ENCODE measurements around the gene SORL1.

Gene SORL1

GRCh38 chr11:121670266-121670665 is 218.2 kb downstream of the SORL1 start:
- no peak for ATAC-seq
- no peak overlapping the region for H3K27ac Mint-ChIP-seq
- H3K9me3 Mint-ChIP-seq = no peaks in the 10 kb centered on the region
- no peaks in the 10 kb centered on the region for H3K27me3 Mint-ChIP-seq
- no peak for DNase-seq
- no peaks in the 10 kb centered on the region for H3K4me1 Mint-ChIP-seq
- no peak overlapping the region for H3K4me3 Mint-ChIP-seq

DNA sequence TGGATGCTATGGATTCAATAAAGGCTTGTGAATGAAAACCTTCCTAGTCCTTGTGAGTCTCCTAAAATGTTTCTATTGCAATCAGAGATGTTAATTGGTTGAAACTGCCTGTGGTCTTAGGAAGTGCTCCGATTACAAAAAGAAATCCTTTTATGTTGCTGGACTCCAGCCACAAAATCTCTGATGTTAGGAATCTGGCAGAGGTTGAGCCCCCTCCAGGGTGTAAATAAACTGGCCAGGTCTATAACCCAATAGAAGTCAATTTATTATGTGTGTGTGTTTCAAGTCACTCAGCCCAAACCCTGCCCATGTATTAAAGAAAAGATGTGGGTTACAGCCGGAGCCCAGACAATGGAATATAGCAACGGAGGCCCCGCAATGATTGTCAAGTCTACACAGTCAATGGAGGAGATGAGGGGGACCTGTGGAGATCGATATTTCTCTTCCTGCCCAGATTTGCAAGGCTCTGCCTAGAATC is 218.7 kb downstream of the SORL1 start:
- Mint-ChIP-seq H3K9me3 (no peaks in the 10 kb centered on the region), H3K4me3 (no peak overlapping the region), H3K27ac (no peak overlapping the region), H3K27me3 (no peaks in the 10 kb centered on the region), H3K4me1 (no peaks in the 10 kb centered on the region)
- ATAC-seq (no peak), DNase-seq (no peak)

DNA sequence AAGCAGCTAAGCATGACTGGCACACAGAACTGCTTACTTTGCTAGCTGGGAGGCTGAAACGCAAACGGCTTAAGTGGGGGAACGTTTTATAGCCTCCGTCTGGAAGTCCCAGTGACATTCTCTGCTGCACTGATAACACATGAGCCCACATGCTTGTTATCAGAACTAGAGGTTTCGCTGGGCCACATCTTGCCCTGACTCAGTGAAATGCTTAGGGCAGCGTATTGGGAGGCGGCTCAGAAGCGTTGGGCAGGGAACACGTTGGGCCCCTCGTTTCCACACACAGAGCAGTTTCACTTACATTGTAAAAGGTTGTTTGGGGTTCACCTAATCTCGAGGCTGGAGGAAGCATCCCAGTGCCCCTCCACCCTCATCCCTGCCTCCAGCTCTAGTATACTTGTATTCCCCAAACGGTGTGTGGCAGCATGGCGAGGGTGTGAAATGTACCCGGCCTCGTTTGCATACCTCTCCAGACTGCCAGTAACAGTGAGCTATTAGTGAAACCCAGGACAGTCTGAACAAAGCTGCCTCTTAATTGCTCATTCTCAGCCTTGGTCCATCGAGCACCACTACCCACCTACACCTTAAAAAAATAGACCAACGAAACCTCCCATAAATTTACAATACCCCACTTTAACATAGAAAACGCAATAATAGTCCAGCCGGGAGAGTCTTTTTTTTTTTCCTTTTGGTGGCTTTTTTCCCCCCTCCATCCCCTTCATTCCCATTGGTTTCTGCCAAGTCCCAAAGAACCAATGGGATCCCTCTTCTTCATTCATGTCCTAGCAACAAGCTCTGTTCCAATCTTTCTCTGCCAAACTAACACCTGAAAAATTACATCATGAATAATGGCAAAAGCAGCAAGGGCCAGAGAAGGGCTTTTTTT is 219.4 kb downstream of the SORL1 start:
- Mint-ChIP-seq H3K27ac (no peak overlapping the region), H3K9me3 (no peaks in the 10 kb centered on the region), H3K4me3 (no peak overlapping the region), H3K4me1 (no peaks in the 10 kb centered on the region), H3K27me3 (no peaks in the 10 kb centered on the region)
- DNase-seq = no peak
- no peak for ATAC-seq

DNA sequence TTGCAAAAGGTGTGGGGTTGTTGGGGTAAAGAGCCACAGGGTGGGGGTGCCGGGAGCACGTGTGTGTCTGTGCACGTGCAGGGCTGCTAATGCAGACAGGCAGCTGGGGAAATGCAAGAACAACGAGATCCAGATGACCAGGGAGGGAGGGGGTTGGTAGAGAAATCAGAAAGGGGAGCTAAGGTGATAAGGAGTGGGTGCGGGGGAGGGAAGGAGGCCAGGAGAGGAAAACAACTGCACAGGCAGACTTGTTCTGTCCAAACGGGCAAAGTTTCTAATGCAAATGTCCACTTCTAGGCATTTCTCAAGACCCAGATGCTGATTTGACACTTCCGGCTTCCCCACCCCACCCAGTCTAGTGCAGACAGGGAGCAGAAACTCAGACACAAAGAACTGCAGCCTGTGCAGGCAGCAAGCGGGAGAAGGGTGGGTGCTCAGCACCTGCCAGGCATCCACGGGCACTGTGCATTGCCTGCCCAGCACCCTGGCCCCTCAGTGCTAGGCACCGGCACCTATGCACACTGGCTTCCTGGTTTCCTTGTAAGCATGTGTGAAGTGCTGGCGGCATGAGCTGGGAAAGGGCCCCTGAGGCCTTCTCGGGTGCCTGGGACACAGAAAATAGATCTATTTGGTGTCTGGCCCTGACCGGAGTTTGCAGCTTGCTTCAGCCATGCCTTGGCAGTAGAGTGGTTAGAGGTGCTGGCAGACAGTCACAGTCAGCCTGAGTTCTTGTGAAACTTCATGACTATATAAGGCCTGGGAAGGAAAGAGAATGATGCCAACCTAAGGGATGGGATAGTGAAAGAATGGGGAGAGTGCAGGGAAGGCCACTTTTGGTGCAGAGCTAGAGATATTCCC is 220.7 kb downstream of the SORL1 start:
- no peak overlapping the region for H3K4me3 Mint-ChIP-seq
- H3K9me3 Mint-ChIP-seq = no peaks in the 10 kb centered on the region
- H3K4me1 Mint-ChIP-seq = no peaks in the 10 kb centered on the region
- H3K27ac Mint-ChIP-seq = no peak overlapping the region
- no peak for DNase-seq
- no peaks in the 10 kb centered on the region for H3K27me3 Mint-ChIP-seq
- no peak for ATAC-seq

DNA sequence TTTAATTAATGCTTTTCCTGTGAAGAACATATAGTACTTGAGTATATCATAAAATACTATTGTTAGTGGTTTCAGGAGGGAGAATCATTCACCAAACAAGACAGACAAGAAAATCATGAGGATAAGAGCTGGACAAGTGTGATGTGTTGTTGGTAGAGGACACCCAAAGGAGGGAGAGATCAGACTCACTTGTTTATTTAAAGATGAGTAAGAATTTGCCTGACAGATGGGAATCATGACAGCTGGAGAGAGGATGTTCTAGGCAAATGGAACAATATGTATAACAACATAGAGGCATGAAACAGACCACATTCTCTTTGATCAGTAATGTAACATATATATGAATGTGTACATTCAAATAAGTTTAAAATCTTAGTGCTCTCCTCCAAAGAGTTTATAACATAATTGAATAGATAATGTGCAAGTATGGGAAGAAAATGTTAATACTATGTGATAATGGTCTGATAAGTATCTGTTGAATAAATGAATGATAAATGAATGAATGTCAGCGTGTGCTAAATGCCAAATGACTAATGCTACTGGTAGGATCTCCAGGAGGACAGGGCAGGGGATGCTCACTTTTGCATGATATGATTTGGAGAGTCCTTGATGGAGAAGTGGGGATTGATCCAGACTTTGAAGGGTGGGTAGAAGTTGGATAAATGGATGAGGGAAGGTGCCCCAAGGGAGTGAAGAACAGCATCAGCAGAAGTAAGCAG is 229.6 kb downstream of the SORL1 start:
- no peak overlapping the region for H3K27ac Mint-ChIP-seq
- DNase-seq (no peak), ATAC-seq (no peak)
- H3K4me1 Mint-ChIP-seq = no peaks in the 10 kb centered on the region
- H3K9me3 Mint-ChIP-seq = no peaks in the 10 kb centered on the region
- no peaks in the 10 kb centered on the region for H3K27me3 Mint-ChIP-seq
- H3K4me3 Mint-ChIP-seq = no peak overlapping the region
